SKM-1 (cell line): ENCODE results near the gene ITIH5.

Source experiments
- DNase-seq: peaks from one replicate; lab custom pipeline; 2025; ENCODE audit not compliant: unreplicated experiment; lab: John Stamatoyannopoulos, UW

ITIH5 gene

GRCh38 chr10:7587168-7587864 lies 79.5 kb downstream of the ITIH5 start:
- DNase-seq: no peak

GRCh38 chr10:7585228-7585627 lies 81.5 kb downstream of the ITIH5 start:
- DNase-seq: no peak

GRCh38 chr10:7583626-7584025 lies 83.1 kb downstream of the ITIH5 start:
- no peak for DNase-seq

- no peak for DNase-seq
Observed at GRCh38 chr10:7580520-7580919, 86.2 kb downstream of the ITIH5 start.

- no peak for DNase-seq
Observed at GRCh38 chr10:7579681-7580080, 87.1 kb downstream of the ITIH5 start.

- DNase-seq: no peak
Observed at GRCh38 chr10:7577579-7577978, 89.2 kb downstream of the ITIH5 start.

GRCh38 chr10:7577176-7577575 lies 89.6 kb downstream of the ITIH5 start:
- no peak for DNase-seq

- no peak for DNase-seq
Observed at GRCh38 chr10:7576340-7576739, 90.4 kb downstream of the ITIH5 start.

GRCh38 chr10:7572391-7572790 lies 94.4 kb downstream of the ITIH5 start:
- no peak for DNase-seq

- DNase-seq: no peak
Observed at GRCh38 chr10:7571981-7572380, 94.8 kb downstream of the ITIH5 start.

GRCh38 chr10:7567911-7568620 lies 98.7 kb downstream of the ITIH5 start:
- no peak for DNase-seq

- DNase-seq: no peak
Observed at GRCh38 chr10:7566891-7567290, 99.9 kb downstream of the ITIH5 start.

- DNase-seq: no peak
Observed at GRCh38 chr10:7565871-7566270, 100.9 kb downstream of the ITIH5 start.

- DNase-seq: no peak
Observed at GRCh38 chr10:7563770-7564169, 103.0 kb downstream of the ITIH5 start.

GRCh38 chr10:7563368-7563767 lies 103.4 kb downstream of the ITIH5 start:
- no peak for DNase-seq

- no peak for DNase-seq
Observed at GRCh38 chr10:7561985-7562384, 104.8 kb downstream of the ITIH5 start.

GRCh38 chr10:7561216-7561893 lies 105.4 kb downstream of the ITIH5 start:
- DNase-seq: no peak

GRCh38 chr10:7560519-7560918 lies 106.2 kb downstream of the ITIH5 start:
- no peak for DNase-seq

GRCh38 chr10:7559386-7559785 lies 107.4 kb downstream of the ITIH5 start:
- DNase-seq: no peak

- no peak for DNase-seq
Observed at GRCh38 chr10:7558036-7558435, 108.7 kb downstream of the ITIH5 start.

- DNase-seq: no peak
Observed at GRCh38 chr10:7553531-7553930, 113.2 kb downstream of the ITIH5 start.
